ENCODE results near the gene SMAP1.

DNA sequence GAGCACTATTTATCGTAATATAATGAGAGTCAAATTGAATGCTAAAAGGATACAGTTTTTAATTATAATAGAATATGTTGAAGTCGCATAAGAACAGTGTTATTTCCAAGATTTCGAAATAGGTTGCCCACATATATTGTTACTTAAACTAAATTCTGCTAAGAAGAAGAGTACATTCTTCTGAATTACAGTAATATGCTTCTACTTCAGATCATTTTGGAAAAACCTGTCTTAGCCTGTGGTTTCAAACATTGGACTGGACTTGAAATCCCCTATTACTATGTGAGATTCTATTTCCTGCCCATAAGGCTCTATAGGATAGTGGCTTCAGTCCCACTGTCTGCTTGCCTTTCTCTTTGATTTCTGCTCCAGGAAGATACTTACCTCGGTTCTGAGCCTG, 152.0 kb downstream of the SMAP1 start:
- TF ChIP-seq YY1 (IDR thresholded peaks at IDR 0.05; ENCODE audit: insufficient read depth, insufficient read length) = no peak
- TF ChIP-seq ZNF274 (IDR thresholded peaks at IDR 0.05; ENCODE audit: low read depth, low read length) = no peak
